Measurements from ENCODE around the gene SLC7A9. TPM values are rescaled to one million over a fixed set of nuclear protein-coding genes. Genes with fewer than 3 reads are reported as not detected.

The SLC7A9 gene
- total and polyA plus RNA-seq, 10 of the 15 experiments (the other 5 are each of a cell fraction or from before 2014, with no cell fraction given), result 0.13 to 0.17 TPM; not detected in 8

DNA sequence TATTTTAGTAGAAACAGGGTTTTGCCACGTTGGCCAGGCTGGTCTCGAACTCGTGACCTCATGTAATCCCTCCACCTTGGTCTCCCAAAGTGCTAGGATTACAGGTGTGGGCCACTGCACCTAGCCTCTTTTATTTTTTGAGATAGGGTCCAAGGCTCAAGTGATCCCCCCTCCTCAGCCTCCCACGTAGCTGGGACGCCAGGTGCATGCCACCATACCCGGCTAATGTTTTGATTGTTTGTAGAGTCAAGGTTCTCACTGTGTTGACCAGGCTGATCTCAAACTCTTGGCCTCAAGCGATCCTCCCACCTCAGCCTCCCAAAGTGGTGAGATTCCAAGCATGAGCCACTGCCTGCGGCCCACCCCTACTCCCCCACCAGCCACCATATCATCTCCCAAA is 6.3 kb downstream of the SLC7A9 start:
- no peak overlapping the region for H3K9ac ChIP-seq (ENCODE audit: control insufficient read depth, insufficient read depth, low read length)
- no peak overlapping the region for H3K4me2 ChIP-seq (ENCODE audit: control insufficient read depth, insufficient read depth)
- ChIA-PET SMC1A (ENCODE audit: uncharacterized antibody, unreplicated experiment) (no interaction called here), POLR2A (no interaction called here), CTCF (no interaction called here), RAD21 (ENCODE audit: unreplicated experiment) (no interaction called here)
- BruUV-seq (replicated peaks), result no TSS peak
- FAIRE-seq (no peak), DNase-seq (ENCODE audit: low read depth, low spot score) (no peak), ATAC-seq (no peak)
- H3K4me3 ChIP-seq, result no peak overlapping the region
- in situ Hi-C loops (cut with MboI), result no loop called here
- no peaks in the 10 kb centered on the region for H3K36me3 ChIP-seq (ENCODE audit: control insufficient read depth in 2 of 2, insufficient read depth in 2 of 2, low read length in 1 of 2)
- WGBS (ENCODE audit: insufficient coverage, insufficient replicate concordance, low lambda C conversion rate, missing lambda C conversion rate), result 46% methylated on average over 8 of the region's 8 CpGs
- no peaks in the 10 kb centered on the region for H3K27me3 ChIP-seq (replicated peaks in 1 of 2; ENCODE audit: control insufficient read depth in 2 of 2, insufficient read depth in 2 of 2, low read length in 1 of 2)
- no peaks in the 10 kb centered on the region for H3K9me3 ChIP-seq (replicated peaks; ENCODE audit: control insufficient read depth, insufficient read depth, low read length)
- TF ChIP-seq CREB1 (IDR thresholded peaks at IDR 0.05; ENCODE audit: low read depth) (no peak), E4F1 (IDR thresholded peaks at IDR 0.05; ENCODE audit: borderline replicate concordance, partially characterized antibody) (no peak), POLR2AphosphoS2 (IDR thresholded peaks at IDR 0.05; ENCODE audit: low read depth, low read length) (no peak), ZNF384 (IDR thresholded peaks at IDR 0.05; ENCODE audit: borderline replicate concordance, low read depth, low read length) (no peak), ZNF274 (IDR thresholded peaks at IDR 0.05; ENCODE audit: insufficient read depth, insufficient read length) (no peak), TARDBP (IDR thresholded peaks at IDR 0.05; ENCODE audit: borderline replicate concordance) (no peak), HDAC6 (IDR thresholded peaks at IDR 0.05; ENCODE audit: unreplicated experiment) (no peak), SREBF1 (IDR thresholded peaks at IDR 0.05; ENCODE audit: low read length) (no peak), KDM1A (IDR thresholded peaks at IDR 0.05; ENCODE audit: borderline replicate concordance) (no peak), MLLT1 (IDR thresholded peaks at IDR 0.05) (no peak), KLF5 (IDR thresholded peaks at IDR 0.05; ENCODE audit: partially characterized antibody) (no peak), CEBPB (IDR thresholded peaks at IDR 0.05; ENCODE audit: borderline replicate concordance in 1 of 2, low read depth in 2 of 2, low read length in 2 of 2) (no peak), CHD4 (IDR thresholded peaks at IDR 0.05) (no peak), CREM (IDR thresholded peaks at IDR 0.05; ENCODE audit: low read depth) (no peak)
- TF ChIP-seq, protein P1, sequence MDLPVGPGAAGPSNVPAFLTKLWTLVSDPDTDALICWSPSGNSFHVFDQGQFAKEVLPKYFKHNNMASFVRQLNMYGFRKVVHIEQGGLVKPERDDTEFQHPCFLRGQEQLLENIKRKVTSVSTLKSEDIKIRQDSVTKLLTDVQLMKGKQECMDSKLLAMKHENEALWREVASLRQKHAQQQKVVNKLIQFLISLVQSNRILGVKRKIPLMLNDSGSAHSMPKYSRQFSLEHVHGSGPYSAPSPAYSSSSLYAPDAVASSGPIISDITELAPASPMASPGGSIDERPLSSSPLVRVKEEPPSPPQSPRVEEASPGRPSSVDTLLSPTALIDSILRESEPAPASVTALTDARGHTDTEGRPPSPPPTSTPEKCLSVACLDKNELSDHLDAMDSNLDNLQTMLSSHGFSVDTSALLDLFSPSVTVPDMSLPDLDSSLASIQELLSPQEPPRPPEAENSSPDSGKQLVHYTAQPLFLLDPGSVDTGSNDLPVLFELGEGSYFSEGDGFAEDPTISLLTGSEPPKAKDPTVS (IDR thresholded peaks at IDR 0.05; ENCODE audit: low read depth, low read length), result no peak
- H3K27ac ChIP-seq (ENCODE audit: control insufficient read depth, insufficient read depth), result no peak overlapping the region
- no peaks in the 10 kb centered on the region for H4K20me1 ChIP-seq (ENCODE audit: control insufficient read depth, insufficient read depth)
- no peak overlapping the region for H2AFZ ChIP-seq (ENCODE audit: control insufficient read depth, low read depth, low read length)
- no peaks in the 10 kb centered on the region for H3K4me1 ChIP-seq (ENCODE audit: control insufficient read depth, insufficient read depth, low read length)
- no peaks in the 10 kb centered on the region for H3K79me2 ChIP-seq (ENCODE audit: control insufficient read depth, insufficient read depth, low read length)
- intact Hi-C loops (cut with micrococcal nuclease; ENCODE audit: unreplicated experiment), result no loop called here
